ENCODE measurements around the gene ZC3H7B. TPM values are rescaled to one million over a fixed set of nuclear protein-coding genes. Genes with fewer than 3 reads are reported as not detected.
"Not testable (repeated sequence)": the region's sequence is repeated elsewhere in the genome, so short reads cannot be mapped to it uniquely, and the experiment has no call there.

Gene ZC3H7B
- total RNA-seq, 2 donors from 2014 or later: 41.2 to 41.7 TPM

DNA sequence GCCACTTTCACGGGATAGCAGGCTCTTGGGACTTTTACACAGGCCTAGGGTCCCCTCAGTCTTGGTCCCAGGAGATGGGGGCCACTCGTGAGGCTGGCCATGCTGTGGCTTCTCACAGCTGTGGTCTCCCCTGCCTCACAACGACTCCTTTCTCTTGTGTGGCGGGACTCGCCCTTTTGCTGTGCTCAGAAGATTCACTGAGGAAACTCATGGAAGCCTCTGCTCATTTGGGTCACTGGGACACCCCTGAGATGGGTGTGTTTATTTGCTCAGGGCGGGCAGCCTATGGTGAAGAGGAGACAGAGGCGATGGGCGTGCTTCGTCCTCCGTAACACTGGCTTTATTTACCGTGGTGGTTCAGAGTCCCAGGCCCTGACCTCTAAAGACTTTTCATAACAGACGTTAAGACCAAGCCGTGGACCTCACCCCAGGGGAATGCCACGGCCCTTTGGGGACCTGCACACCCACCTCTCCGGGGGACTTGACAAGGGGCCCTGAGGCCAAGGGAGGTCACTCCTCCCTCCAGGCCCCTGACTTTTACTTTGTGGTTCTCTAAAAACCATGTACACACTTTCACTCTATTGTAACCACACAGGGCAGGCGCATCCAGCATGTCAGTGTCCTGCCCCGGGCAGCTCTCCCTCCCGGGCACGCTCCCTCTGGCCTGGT lies 96.0 kb downstream of the ZC3H7B start:
- TF ChIP-seq, protein P1, sequence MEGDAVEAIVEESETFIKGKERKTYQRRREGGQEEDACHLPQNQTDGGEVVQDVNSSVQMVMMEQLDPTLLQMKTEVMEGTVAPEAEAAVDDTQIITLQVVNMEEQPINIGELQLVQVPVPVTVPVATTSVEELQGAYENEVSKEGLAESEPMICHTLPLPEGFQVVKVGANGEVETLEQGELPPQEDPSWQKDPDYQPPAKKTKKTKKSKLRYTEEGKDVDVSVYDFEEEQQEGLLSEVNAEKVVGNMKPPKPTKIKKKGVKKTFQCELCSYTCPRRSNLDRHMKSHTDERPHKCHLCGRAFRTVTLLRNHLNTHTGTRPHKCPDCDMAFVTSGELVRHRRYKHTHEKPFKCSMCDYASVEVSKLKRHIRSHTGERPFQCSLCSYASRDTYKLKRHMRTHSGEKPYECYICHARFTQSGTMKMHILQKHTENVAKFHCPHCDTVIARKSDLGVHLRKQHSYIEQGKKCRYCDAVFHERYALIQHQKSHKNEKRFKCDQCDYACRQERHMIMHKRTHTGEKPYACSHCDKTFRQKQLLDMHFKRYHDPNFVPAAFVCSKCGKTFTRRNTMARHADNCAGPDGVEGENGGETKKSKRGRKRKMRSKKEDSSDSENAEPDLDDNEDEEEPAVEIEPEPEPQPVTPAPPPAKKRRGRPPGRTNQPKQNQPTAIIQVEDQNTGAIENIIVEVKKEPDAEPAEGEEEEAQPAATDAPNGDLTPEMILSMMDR (IDR thresholded peaks at IDR 0.05): no peak
- no peak for DNase-seq (ENCODE audit: low spot score)
- Histone ChIP-seq H3K4me1 (ENCODE audit: control insufficient read depth in 1 of 2, low read depth in 2 of 2) (peaks cover 17 to 38% of the 10 kb centered on the region in 2 donors), H3K27ac (no peak overlapping the region), H3K9me3 (no peaks in the 10 kb centered on the region), H3K4me3 (no peak overlapping the region), H3K36me3 (peaks cover 47% of the 10 kb centered on the region), H3K27me3 (replicated peaks; ENCODE audit: insufficient read depth) (no peaks in the 10 kb centered on the region)
- ATAC-seq (ENCODE audit: insufficient number of reproducible peaks, low FRiP score, low read depth): no peak

DNA sequence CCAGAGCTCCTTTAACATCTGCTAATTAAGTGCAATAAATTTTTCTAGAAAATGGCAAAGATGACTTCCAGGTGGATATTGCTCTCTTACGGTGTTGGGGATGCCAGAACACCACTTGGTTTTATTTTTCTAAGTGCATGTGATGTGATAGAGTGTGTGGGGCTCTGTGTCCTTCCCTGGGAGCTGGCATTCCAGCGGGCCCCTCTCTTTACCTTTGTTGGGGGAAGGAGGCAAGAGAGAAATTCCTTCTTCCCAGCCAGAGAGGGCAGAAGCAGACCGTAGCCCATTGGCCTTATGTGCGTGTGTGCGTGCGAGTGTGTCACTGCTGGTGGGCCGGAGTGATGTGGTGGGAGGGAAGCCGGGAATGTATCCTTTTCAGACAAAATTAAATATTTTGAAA lies 97.6 kb downstream of the ZC3H7B start:
- H3K36me3 ChIP-seq: peaks cover 47% of the 10 kb centered on the region
- TF ChIP-seq, protein P1 (IDR thresholded peaks at IDR 0.05): no peak
- DNase-seq (ENCODE audit: low spot score): no peak
- H3K4me3 ChIP-seq: no peak overlapping the region
- peaks cover 8 to 32% of the 10 kb centered on the region in 2 donors for H3K4me1 ChIP-seq (ENCODE audit: control insufficient read depth in 1 of 2, low read depth in 2 of 2)
- H3K9me3 ChIP-seq: no peaks in the 10 kb centered on the region
- H3K27ac ChIP-seq: no peak overlapping the region
- no peaks in the 10 kb centered on the region for H3K27me3 ChIP-seq (replicated peaks; ENCODE audit: insufficient read depth)
- no peak for ATAC-seq (ENCODE audit: insufficient number of reproducible peaks, low FRiP score, low read depth)

- peaks cover 4 to 26% of the 10 kb centered on the region in 2 donors for H3K4me1 ChIP-seq (ENCODE audit: control insufficient read depth in 1 of 2, low read depth in 2 of 2)
- ATAC-seq (ENCODE audit: insufficient number of reproducible peaks, low FRiP score, low read depth) (no peak), DNase-seq (ENCODE audit: low spot score) (no peak)
- no peaks in the 10 kb centered on the region for H3K27me3 ChIP-seq (replicated peaks; ENCODE audit: insufficient read depth)
- no peak overlapping the region for H3K4me3 ChIP-seq
- TF ChIP-seq, protein P1 (IDR thresholded peaks at IDR 0.05): no peak
- no peaks in the 10 kb centered on the region for H3K9me3 ChIP-seq
- H3K36me3 ChIP-seq: peaks cover 17% of the 10 kb centered on the region
- peak overlapping the region in 1 of 2 donors; percentile 21 for H3K27ac ChIP-seq
Measured at GRCh38 chr22:41401781-41402648, 100.7 kb downstream of the ZC3H7B start.

GRCh38 chr22:41402851-41403250 lies 101.5 kb downstream of the ZC3H7B start:
- not testable (repeated sequence) for DNase-seq (ENCODE audit: low spot score); H3K9me3 ChIP-seq; H3K27me3 ChIP-seq (replicated peaks; ENCODE audit: insufficient read depth); H3K36me3 ChIP-seq; H3K27ac ChIP-seq; H3K4me3 ChIP-seq; ATAC-seq (ENCODE audit: insufficient number of reproducible peaks, low FRiP score, low read depth)
- peaks cover 4 to 26% of the 10 kb centered on the region in 2 donors for H3K4me1 ChIP-seq (ENCODE audit: control insufficient read depth in 1 of 2, low read depth in 2 of 2)

GRCh38 chr22:41403532-41404318 lies 102.4 kb downstream of the ZC3H7B start:
- TF ChIP-seq, protein P1 (IDR thresholded peaks at IDR 0.05): peak; percentile 97
- Histone ChIP-seq H3K4me1 (ENCODE audit: control insufficient read depth in 1 of 2, low read depth in 2 of 2) (peaks cover 4 to 28% of the 10 kb centered on the region in 2 donors), H3K27ac (peak overlapping the region; percentile 23 to 71), H3K27me3 (replicated peaks; ENCODE audit: insufficient read depth) (no peaks in the 10 kb centered on the region), H3K36me3 (no peaks in the 10 kb centered on the region), H3K9me3 (no peaks in the 10 kb centered on the region), H3K4me3 (peak overlapping the region; percentile 2)
- DNase-seq (ENCODE audit: low spot score) (peak; percentile 95), ATAC-seq (ENCODE audit: insufficient number of reproducible peaks, low FRiP score, low read depth) (peak; percentile 90)
